H9 (cell line): ENCODE results near the gene HS6ST1. TPM values are rescaled to one million over a fixed set of nuclear protein-coding genes. Genes with fewer than 3 reads are reported as not detected.

Experiments used
- DNase-seq: peaks from one replicate; pipeline ENCODE4 v3.0.0-alpha.2; 2017
- H2AFZ ChIP-seq: one replicate; pipeline ENCODE4 v1.6.1; 2013; ENCODE audit warnings: mild to moderate bottlenecking, low read length, control low read depth, moderate library complexity
- H2AK5ac ChIP-seq: 2 replicates; pipeline ENCODE4 v1.6.1; 2013; ENCODE audit warnings: low read length, control low read depth, mixed read lengths; ENCODE audit not compliant: insufficient read length
- H2BK120ac ChIP-seq: one replicate; pipeline ENCODE4 v1.6.1; 2013; ENCODE audit warnings: low read depth, mild to moderate bottlenecking, low read length, control low read depth, inconsistent platforms; ENCODE audit not compliant: poor library complexity, severe bottlenecking
- H2BK12ac ChIP-seq: 2 replicates; pipeline ENCODE4 v1.6.1; 2013; ENCODE audit warnings: low read length, control low read depth, mixed read lengths, low read depth; ENCODE audit not compliant: insufficient read length
- H2BK15ac ChIP-seq: 2 replicates; pipeline ENCODE4 v1.6.1; 2013; ENCODE audit warnings: low read depth, low read length, control low read depth
- H2BK20ac ChIP-seq: one replicate; pipeline ENCODE4 v1.6.1; 2013; ENCODE audit warnings: low read depth, mild to moderate bottlenecking, low read length, control low read depth, inconsistent platforms; ENCODE audit not compliant: poor library complexity, severe bottlenecking
- H2BK5ac ChIP-seq: 2 replicates; pipeline ENCODE4 v1.6.1; 2013; ENCODE audit warnings: low read length, control low read depth, mixed read lengths; ENCODE audit not compliant: insufficient read length
- H3K14ac ChIP-seq: 2 replicates; pipeline ENCODE4 v1.6.1; 2013; ENCODE audit warnings: low read length, control low read depth; ENCODE audit not compliant: insufficient read depth
- H3K18ac ChIP-seq: 2 replicates; pipeline ENCODE4 v1.6.1; 2013; ENCODE audit warnings: low read depth, mild to moderate bottlenecking, mixed read lengths, low read length, control low read depth; ENCODE audit not compliant: insufficient read length
- H3K23ac ChIP-seq: 2 replicates; pipeline ENCODE4 v1.6.1; 2013; ENCODE audit warnings: low read length, control low read depth, mixed read lengths, low read depth; ENCODE audit not compliant: insufficient read length
- H3K23me2 ChIP-seq: 2 replicates; pipeline ENCODE4 v1.6.1; 2013; ENCODE audit warnings: low read depth, mild to moderate bottlenecking, mixed read lengths, low read length, control low read depth; ENCODE audit not compliant: insufficient read length, poor library complexity, severe bottlenecking
- H3K27ac ChIP-seq: 2 replicates; pipeline ENCODE4 v1.5.1; 2013; ENCODE audit warnings: low read length, control low read depth, mixed read lengths, low read depth; ENCODE audit not compliant: insufficient read length
- H3K27me3 ChIP-seq: 2 replicates; pipeline ENCODE4 v1.6.1; 2013; ENCODE audit warnings: low read length, control low read depth, inconsistent platforms; ENCODE audit not compliant: insufficient read depth
- H3K4ac ChIP-seq: 2 replicates; pipeline ENCODE4 v1.6.1; 2013; ENCODE audit warnings: low read depth, mild to moderate bottlenecking, control low read depth, inconsistent platforms, low read length, moderate library complexity
- H3K4me1 ChIP-seq: 2 replicates; pipeline ENCODE4 v1.6.1; 2013; ENCODE audit warnings: low read length, control low read depth, inconsistent platforms; ENCODE audit not compliant: insufficient read depth
- H3K4me2 ChIP-seq: 2 replicates; pipeline ENCODE4 v1.6.1; 2013; ENCODE audit warnings: low read length, control low read depth, mixed read lengths; ENCODE audit not compliant: insufficient read length, insufficient read depth
- H3K56ac ChIP-seq: 2 replicates; pipeline ENCODE4 v1.6.1; 2013; ENCODE audit warnings: low read depth, mild to moderate bottlenecking, mixed read lengths, low read length, control low read depth; ENCODE audit not compliant: insufficient read length
- H3K79me1 ChIP-seq: 2 replicates; pipeline ENCODE4 v1.6.1; 2013; ENCODE audit warnings: low read depth, mild to moderate bottlenecking, moderate library complexity, low read length, control low read depth, inconsistent platforms; ENCODE audit not compliant: insufficient read depth, poor library complexity, severe bottlenecking
- H3K79me2 ChIP-seq: 2 replicates; pipeline ENCODE4 v1.6.1; 2013; ENCODE audit warnings: low read length, control low read depth, inconsistent platforms; ENCODE audit not compliant: insufficient read depth
- H3K9ac ChIP-seq: 2 replicates; pipeline ENCODE4 v1.6.1; 2013; ENCODE audit warnings: low read length, control low read depth, mixed read lengths; ENCODE audit not compliant: insufficient read length; ENCODE audit errors: extremely low read depth
- H3K9me3 ChIP-seq: one replicate; pipeline ENCODE4 v1.6.1; 2013; ENCODE audit warnings: low read depth, low read length, inconsistent platforms; ENCODE audit not compliant: control insufficient read depth
- H3T11ph ChIP-seq: one replicate; pipeline ENCODE4 v1.6.1; 2013; ENCODE audit warnings: mild to moderate bottlenecking, low read length, control low read depth, inconsistent platforms
- H4K20me1 ChIP-seq: one replicate; pipeline ENCODE4 v1.6.1; 2013; ENCODE audit not compliant: control insufficient read depth, insufficient read length, insufficient read depth
- H4K5ac ChIP-seq: 2 replicates; pipeline ENCODE4 v1.6.1; 2013; ENCODE audit warnings: low read depth, mild to moderate bottlenecking, mixed read lengths, low read length, control low read depth; ENCODE audit not compliant: insufficient read length
- H4K8ac ChIP-seq: replicated peaks from 2 replicates; pipeline ENCODE4 v1.6.1; 2013; ENCODE audit warnings: low read length, control low read depth, mixed read lengths, low read depth; ENCODE audit not compliant: insufficient read length
- H4K91ac ChIP-seq: 2 replicates; pipeline ENCODE4 v1.6.1; 2013; ENCODE audit warnings: low read depth, mild to moderate bottlenecking, moderate library complexity, mixed read lengths, low read length, control low read depth; ENCODE audit not compliant: insufficient read length
- H3K27ac Mint-ChIP-seq, 3 experiments: 2 replicates in 2 of 3; 3 replicates in 1 of 3; pipeline ENCODE4 v1.8.0; 2020 to 2021; ENCODE audit warnings: mixed read lengths in 3 of 3, mild to moderate bottlenecking in 1 of 3, moderate library complexity in 1 of 3
- H3K27me3 Mint-ChIP-seq: 2 replicates; pipeline ENCODE4 v1.8.0; 2021; ENCODE audit warnings: low read depth, mild to moderate bottlenecking, moderate library complexity, mixed read lengths
- H3K36me3 Mint-ChIP-seq, 3 experiments: 2 replicates in 2 of 3; 3 replicates in 1 of 3; pipeline ENCODE4 v1.8.0; 2020 to 2021; ENCODE audit warnings: low read depth in 3 of 3, mixed read lengths in 3 of 3; ENCODE audit not compliant: insufficient read depth in 1 of 3
- H3K4me1 Mint-ChIP-seq, 2 experiments: 2 replicates each; pipeline ENCODE4 v1.8.0; 2020; ENCODE audit warnings: mixed read lengths in 2 of 2
- H3K4me3 Mint-ChIP-seq, 2 experiments: 2 replicates in 1 of 2; 3 replicates in 1 of 2; pipeline ENCODE4 v1.8.0; 2020 to 2021; ENCODE audit warnings: mild to moderate bottlenecking in 2 of 2, mixed read lengths in 2 of 2, moderate library complexity in 1 of 2
- H3K9me3 Mint-ChIP-seq, 2 experiments: 2 replicates in 1 of 2; 3 replicates in 1 of 2; pipeline ENCODE4 v1.8.0; 2020; ENCODE audit warnings: mild to moderate bottlenecking in 2 of 2, mixed read lengths in 2 of 2, moderate library complexity in 1 of 2
- WGBS: extraction: QIAGEN DNeasy Blood & Tissue Kit; methylation state at CpG from one replicate; pipeline ENCODE4 v1.1.7; 2013; ENCODE audit warnings: missing lambda C conversion rate, low lambda C conversion rate, mixed read lengths; ENCODE audit not compliant: insufficient read length; ENCODE audit errors: extremely low coverage; 5-methylcytosine and 5-hydroxymethylcytosine counted together
- total RNA-seq: library from RNA; stranded (reverse); gene quantifications from 2 replicates; pipeline ENCODE4 v1.2.1, GENCODE V29; 2021
- TF ChIP-seq, protein P1 (sequence below): fragments of 200-600 bp; sonication (generic); conservative IDR thresholded peaks from 3 replicates; pipeline ENCODE4 v1.8.0; 2021; ENCODE audit warnings: antibody characterized with exemption, mild to moderate bottlenecking

Gene HS6ST1
- total RNA-seq, 1 experiment from 2014 or later = 60.2 TPM

DNA sequence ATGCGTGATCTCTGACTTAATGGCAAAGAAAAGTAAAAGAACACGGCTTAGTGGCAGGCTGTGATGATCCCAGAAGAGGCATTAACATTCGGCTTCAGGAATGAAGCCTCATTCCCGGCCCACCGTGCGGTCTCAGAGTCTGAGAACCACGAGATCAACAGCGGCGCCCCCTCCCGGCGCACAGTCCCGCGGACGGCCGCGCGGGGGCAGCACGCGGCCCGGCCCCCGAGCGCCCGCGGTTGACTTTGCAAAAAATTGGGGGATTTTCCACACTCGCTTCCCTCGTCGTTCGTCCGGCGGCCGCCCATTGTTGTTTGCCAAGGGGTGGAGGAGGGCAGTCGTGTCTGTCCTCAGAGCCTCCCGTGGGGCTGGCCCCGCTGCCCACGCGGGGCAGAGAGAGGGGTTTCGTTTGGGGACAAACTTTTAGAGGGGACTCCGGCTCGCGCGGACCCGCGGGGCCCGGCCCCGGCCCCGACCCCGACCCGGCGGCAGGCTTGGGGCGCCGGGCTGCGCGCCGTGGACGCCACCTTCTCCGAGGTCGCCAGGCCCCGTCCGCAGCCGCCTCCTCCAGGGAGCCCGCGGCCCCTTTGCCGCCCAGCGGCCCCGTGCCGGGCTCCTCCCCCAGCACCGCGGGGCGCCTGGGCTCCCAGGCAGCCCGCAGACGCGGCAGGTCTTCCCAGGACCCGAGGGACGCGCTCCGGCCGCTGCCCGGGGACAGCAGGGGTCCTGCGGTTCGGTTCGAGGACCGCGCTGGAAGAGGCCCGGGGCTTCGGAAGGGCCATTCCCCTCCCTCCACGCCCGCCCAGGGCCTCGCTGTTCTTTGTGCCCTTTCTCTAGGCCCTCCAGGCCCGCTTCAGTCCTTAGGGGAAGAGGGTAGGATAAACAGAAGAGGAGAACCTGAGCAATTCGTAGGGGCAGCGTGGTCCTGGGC is 3.4 kb upstream of the HS6ST1 start:
- H2AK5ac ChIP-seq = no peak overlapping the region
- no peaks in the 10 kb centered on the region; a peak in 1 of 5 replicates for H3K9me3 Mint-ChIP-seq
- no peak overlapping the region for H2BK5ac ChIP-seq
- no peak overlapping the region for H3K9ac ChIP-seq
- no peak overlapping the region for H4K5ac ChIP-seq
- no peaks in the 10 kb centered on the region; the same call in 1 of the 2 replicates for H3K27me3 ChIP-seq
- TF ChIP-seq, protein P1, sequence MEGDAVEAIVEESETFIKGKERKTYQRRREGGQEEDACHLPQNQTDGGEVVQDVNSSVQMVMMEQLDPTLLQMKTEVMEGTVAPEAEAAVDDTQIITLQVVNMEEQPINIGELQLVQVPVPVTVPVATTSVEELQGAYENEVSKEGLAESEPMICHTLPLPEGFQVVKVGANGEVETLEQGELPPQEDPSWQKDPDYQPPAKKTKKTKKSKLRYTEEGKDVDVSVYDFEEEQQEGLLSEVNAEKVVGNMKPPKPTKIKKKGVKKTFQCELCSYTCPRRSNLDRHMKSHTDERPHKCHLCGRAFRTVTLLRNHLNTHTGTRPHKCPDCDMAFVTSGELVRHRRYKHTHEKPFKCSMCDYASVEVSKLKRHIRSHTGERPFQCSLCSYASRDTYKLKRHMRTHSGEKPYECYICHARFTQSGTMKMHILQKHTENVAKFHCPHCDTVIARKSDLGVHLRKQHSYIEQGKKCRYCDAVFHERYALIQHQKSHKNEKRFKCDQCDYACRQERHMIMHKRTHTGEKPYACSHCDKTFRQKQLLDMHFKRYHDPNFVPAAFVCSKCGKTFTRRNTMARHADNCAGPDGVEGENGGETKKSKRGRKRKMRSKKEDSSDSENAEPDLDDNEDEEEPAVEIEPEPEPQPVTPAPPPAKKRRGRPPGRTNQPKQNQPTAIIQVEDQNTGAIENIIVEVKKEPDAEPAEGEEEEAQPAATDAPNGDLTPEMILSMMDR = peak; percentile 98
- H3K27ac Mint-ChIP-seq = no peak overlapping the region
- H3K18ac ChIP-seq = no peak overlapping the region
- no peak overlapping the region for H2BK20ac ChIP-seq
- H3K56ac ChIP-seq = no peak overlapping the region
- no CpG with 5 or more reads among the region's 91 CpGs for WGBS
- H3K4me1 Mint-ChIP-seq = peaks cover 13 to 23% of the 10 kb centered on the region in 2 experiments
- peaks cover 24% of the 10 kb centered on the region for H3K27me3 Mint-ChIP-seq
- no peak overlapping the region for H2BK15ac ChIP-seq
- no peak overlapping the region for H3K27ac ChIP-seq
- H3K9me3 ChIP-seq = no peaks in the 10 kb centered on the region
- H3K4me2 ChIP-seq = peak overlapping the region; percentile 47
- peak; percentile 78 for DNase-seq
- no peak overlapping the region for H4K8ac ChIP-seq
- H3K23me2 ChIP-seq = peaks cover 9% of the 10 kb centered on the region
- H2BK12ac ChIP-seq = no peak overlapping the region
- H3K4ac ChIP-seq = no peak overlapping the region
- H3K4me3 Mint-ChIP-seq = peak overlapping the region; percentile 58 to 68; a peak in 4 of 5 replicates
- H4K20me1 ChIP-seq = no peaks in the 10 kb centered on the region
- H3K4me1 ChIP-seq = no peaks in the 10 kb centered on the region
- no peak overlapping the region for H2AFZ ChIP-seq
- H3K23ac ChIP-seq = no peak overlapping the region
- no peak overlapping the region for H4K91ac ChIP-seq
- H3T11ph ChIP-seq = no peak overlapping the region
- peaks cover 1% of the 10 kb centered on the region; the same call in 1 of the 2 replicates for H3K79me2 ChIP-seq
- H3K14ac ChIP-seq = peak overlapping the region; percentile 72; the same call in 1 of the 2 replicates
- H3K79me1 ChIP-seq = no peaks in the 10 kb centered on the region
- no peak overlapping the region for H2BK120ac ChIP-seq
- H3K36me3 Mint-ChIP-seq = no peaks in the 10 kb centered on the region
